ENCODE data around the gene SLN.

Gene SLN

DNA sequence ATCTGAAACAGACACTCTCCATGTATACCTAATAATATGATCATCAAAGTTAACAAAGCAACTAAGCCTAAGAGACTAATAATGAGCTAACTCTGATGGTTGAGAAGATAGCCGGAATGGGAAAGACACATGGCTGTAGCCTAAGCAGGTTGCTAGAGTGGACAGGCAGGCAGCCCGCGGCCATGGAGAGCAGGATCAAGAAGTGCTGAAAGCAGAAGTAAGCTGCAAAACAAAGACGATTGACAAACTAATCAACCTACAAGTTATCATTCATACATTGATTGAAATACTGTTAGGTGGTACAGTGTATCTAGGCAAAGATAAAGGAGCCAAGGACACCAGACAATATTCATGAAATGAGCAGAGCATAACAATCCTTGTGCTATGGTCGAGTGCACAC is 29.3 kb downstream of the SLN start:
- no peak for DNase-seq

DNA sequence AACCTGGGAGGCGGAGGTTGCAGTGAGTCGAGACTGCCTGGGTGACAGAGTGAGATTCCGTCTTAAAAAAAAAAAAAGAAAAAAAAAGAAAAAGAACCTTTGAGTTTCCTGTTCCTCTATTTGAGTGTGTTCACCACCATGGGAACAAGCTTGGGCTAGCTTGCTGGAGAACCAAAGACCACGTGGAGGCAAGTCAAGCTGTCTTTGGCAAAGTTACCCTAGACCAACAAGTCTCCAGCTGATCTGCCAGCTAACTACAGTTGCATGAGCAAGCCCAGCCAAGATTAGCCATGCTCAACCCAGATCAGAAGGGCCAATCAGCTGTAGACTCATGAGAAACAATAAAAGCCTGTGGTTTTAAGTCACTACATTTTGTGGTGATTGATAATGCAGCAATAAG is 29.7 kb downstream of the SLN start:
- DNase-seq, result no peak

DNA sequence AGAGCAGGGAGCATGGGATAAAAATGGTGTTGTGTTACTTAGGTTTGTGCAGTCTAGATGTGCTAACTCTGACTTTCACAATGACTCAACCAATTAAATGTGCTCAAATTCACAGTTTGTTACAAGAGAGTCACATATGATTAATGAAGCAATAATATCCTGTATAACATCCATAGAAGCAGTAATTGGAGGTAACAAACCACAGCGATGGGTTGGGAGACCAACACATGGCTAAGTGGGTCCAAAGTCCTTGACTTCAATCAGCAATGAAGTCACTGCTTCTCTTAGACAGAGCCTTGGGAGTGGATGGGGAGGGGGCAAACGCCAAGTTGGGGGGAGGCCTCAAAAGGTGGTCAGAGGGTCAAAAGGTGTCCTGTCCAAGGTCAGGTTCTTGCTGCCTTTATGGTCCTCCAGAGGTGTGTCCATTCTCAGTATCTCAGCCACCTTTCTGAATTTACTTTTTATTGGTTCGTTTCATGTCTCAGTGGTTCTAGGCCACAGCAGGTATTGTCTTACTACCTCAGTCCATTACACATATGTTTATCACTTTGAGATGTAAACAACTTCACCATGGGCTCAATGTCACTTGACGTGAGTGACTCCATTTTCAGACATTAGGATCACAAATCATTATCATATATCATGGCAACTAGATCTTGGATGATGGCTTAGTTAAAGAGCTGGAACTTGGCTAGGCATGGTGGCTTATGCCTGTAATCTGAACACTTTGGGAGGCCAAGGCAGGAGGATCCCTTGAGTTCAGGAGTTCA is 32.4 kb downstream of the SLN start:
- DNase-seq, result no peak

DNA sequence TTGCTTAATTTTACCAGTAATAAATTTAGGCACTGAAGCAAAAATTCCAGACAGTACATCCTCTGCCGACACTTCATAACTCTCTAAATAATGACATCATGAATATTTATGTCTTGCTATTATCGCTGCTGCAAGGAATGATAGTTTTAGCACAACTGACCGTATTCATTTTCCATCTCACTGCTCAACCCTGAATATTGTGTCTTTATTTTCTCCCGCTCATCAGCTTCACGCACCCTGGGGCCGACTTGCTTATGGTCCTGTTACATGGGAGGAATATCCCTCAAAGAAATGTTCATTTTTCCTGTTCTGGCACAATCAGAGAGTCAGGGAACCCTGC is 33.3 kb downstream of the SLN start:
- DNase-seq, result no peak

DNA sequence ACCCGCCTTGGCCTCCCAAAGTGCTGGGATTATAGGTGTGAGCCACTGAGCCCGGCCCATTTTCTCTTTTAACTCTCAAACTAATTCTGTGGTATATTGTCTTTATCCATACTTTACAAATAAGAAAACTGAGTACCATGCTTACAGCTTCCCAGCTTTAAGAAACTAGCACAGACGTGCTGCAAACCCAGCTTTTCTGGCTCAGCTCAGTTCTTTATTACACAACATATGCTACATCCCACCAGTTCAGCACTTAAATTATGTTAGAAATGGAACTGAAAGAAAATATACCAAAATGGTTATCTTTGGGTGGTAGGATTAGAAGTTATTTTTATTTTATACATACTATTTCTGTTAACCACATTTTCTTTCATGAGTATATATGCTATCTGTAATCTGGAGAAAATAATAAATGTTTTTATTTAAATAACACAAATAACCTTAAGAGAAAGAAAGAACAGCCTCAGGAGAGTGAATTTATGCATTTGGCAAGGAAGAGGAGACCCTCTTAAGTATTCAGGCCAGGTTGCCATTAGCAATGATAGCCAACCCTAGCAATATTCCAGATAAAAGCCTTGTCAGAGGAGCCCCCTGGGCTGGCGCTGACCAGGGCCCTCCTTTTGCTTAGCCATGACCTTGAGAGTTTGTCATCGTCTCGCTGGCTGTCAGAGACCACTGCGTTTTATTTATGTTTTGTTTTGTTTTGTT is 33.8 kb downstream of the SLN start:
- no peak for DNase-seq

DNA sequence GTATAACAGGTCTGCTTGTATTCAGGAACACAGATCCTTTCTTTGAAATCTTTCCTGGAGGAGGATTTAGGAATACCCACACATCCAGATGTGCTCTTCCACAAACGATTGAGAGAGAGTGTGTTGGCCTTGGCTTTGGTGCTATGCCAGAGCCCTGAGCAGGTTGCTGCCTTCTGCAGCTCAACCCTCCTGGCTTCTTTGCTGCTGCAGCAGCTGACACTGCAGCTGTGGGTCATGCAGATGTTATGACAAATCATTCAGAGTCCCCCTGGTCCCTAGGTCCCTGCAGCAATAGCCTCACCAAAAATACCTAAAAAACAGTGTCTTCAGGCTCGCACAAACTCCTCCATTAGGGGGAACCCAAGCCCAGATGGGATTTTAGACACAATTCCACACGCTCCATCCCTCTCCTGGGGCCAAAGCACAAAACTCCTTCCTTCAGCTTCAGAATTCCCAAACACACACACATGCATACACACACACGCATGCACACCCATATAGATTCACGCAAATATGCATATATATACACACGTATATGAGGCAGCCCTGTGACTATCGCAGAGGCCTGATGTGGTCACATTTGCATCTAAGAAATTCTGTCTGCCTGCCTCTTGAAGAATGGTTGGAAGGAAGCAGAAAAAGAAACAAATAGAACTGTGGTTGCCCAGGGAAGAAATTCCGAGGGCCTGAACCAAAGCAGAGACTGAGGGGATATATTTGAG is 35.4 kb downstream of the SLN start:
- DNase-seq, result no peak

DNA sequence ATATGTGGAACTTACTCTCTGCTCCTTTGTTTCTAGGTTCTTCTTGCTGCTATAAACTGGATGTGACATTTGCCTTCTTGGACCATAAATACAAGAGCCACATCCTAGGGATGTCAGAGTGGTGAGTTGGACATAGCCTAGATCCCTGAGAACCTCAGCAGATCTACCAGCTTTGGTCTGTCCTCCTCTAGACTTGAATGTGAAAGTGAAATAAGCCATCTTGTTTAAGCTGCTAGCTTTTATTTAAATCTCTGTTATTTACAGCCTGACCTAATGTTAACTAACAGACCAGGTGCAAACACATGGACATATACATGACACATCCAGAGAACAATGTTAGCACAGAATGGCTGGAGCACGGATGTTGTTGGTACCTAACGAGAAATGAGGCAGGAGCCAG is 36.0 kb downstream of the SLN start:
- DNase-seq, result no peak

DNA sequence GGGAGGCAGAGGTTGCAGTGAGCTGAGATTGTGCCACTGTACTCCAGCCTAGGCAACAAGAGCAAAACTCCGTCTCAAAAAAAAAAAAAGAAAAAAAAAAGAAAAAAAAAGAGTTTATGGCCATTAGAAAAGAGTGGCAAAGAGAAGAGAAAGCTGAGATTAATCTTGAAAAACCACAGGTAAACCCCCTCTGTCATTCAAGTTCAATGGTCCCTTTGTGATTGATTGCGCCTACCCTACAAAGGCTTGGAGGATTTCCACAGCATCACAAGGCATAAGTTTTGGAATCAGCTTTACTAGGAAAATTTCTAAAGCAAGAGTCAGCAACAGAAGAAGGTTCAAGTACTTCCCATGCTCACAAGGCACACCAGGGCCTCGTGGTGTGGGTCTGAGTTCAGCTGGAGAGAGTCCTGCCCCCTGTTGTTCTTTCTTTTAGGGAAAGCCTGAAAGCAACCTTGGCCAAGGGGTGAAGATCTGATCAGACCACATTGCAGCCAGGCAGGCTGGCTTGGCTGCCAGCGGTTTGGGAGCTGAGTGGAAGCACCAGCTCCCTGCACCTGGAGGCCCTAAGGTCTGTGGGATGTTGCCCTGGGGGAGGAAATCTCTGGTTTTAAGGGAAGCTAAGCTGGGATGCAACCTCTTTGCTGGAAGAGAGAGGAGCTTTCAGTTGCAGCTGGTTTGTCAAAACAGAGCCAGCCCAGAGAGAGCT is 41.8 kb downstream of the SLN start:
- DNase-seq, result no peak

DNA sequence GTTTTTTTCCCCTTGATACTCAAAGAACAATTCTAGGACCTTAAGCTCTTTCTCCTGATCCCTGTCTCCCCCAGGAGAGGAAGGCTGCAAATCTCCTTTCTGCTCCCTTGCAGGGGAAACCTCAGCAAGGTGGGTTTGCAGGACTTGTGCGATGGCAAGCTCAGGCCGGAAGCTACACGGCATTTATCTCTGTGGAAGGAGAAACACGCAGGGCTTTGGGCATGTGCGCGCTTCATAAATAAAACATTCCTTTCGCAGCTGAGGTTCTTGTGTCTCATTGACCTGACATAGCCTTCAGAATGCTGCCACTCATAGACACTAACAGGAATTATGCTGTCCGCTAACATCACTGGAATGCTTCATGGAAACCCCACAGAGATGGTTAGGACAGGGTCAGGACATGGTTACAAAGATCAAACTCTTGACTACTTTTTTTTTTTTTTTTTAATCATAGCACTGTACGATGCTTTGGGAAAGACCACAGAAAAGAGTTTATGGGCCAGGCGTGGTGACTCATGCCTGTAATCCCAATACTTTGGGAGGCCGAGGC is 42.6 kb downstream of the SLN start:
- DNase-seq, result no peak

DNA sequence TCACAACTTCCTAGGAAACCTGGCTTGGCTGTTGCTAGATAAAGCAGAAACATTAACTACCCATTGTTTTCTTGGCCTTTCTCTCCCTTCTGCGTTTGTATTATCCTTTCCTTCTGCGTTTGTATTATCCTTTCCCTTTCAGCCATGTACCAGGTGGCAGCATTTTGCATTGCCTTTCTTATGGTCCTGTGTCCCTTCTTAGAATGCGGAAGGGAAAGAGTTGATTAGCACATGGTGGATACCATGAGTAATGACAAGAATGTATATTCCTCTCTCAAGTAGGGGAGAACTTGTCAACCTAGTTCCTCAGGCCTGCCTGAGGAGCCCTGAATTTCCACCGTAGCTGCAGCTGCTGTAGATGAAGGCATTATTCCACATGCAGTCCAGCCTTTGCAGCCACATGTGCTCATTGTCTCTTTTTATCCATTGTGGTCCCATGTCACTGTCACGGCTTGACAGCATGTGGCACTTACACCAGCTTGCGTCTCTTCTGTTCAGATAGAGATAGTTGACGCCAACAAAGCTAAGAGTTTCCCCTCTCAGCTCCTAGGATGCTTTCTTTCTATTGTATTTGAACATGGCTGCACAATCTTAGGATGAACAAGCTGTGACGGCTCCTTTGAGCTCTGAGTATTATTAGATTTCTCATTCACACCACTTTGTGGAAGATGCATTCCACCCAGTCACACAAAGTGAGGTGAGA is 44.8 kb downstream of the SLN start:
- DNase-seq, result no peak

DNA sequence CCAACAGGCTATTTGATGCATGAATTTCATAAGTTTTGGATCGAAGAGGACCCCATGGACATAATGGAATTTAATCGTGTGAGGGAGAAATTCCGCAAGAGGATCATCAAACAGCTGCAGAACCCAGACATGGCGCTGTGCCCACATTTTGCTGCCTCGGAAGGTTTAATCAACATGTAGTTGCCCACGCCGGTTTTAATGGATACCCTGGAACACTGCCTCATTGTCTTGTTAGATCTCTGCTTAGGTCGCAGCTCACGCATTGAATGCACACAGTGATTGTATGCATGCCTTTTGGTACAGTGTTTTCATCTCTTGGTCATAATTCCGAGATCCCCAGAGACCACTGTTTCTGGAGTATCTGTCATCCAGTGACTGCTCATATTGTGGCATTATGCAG is 46.8 kb downstream of the SLN start:
- no peak for DNase-seq

DNA sequence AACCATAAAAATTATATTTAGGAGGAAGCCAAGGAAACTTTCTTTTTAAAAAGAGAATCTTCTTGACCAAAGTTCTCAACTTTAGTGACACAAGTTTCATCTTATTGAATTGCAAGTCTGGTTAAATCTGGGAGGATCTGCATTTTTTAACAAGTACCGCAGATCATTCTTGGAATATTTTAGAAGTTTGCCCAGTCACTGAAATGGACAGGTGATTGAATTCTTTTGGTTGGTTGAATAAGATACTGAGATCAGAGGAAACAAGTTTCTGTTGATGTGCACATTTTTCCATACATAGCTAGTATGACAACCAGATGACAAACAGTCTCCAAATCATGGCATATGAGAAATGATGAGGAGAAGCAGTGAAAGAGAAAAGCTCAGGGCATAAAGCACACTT is 50.2 kb downstream of the SLN start:
- DNase-seq, result no peak

DNA sequence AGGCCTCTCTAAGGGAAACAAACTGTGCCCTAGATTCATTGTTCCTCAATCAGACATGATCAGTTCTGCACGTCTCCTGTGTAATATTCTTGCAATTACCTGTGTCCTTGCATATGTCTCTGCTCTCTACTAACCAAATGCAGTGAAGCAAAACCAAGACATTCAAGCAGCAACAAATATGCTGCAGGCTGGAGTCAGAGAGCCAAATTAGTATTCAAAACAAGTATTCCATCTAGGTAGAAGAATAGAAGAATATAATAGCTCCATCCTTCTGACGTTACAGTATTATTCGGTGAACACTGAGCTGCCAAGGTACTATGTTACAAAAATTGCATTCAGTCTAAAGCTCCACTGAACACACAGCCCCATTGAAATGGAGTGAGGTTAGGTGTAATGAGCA is 51.8 kb downstream of the SLN start:
- no peak for DNase-seq

DNA sequence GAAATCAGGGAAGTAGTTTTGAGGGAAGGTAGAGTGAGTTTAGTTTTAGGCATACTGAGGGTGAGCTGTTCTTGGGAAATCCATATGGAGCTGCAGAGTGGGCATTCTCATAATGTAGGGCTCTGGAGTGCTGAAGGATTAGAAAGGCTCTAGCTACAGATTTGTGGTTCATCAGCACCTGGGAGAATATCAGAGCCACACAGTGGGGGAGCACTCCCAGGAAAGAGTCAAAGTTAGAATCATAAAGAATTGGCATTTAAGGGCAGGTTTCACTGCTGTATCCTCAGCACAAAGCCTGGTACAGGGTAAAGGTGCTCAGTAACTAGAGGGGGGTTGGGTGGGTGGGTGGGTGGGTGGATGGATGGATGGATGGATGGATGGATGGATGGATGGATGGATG is 52.5 kb downstream of the SLN start:
- no peak for DNase-seq
